WTC11 (cell line): ENCODE results near the gene GZMM. TPM values are rescaled to one million over a fixed set of nuclear protein-coding genes. Genes with fewer than 3 reads are reported as not detected.
"Not testable (repeated sequence)": the region's sequence is repeated elsewhere in the genome, so short reads cannot be mapped to it uniquely, and the experiment has no call there.

Experiments used
- ATAC-seq: fragments of 200-7000 bp; cut with Tn5 transposase; 2 replicates; pipeline ENCODE4 v1.10.0; 2021; ENCODE audit warnings: mild to moderate bottlenecking, moderate library complexity
- CTCF ChIA-PET: fragments of 300-600 bp; sonication (Branson Sonifier 250); formaldehyde crosslinking; loops from one replicate; lab custom pipeline; 2021; ENCODE audit warnings: antibody characterized with exemption; lab: Charles Lee
- POLR2A ChIA-PET: fragments of 350-600 bp; sonication (Branson Sonifier 250); formaldehyde crosslinking; loops from one replicate; lab custom pipeline; 2021; ENCODE audit warnings: antibody characterized with exemption; lab: Charles Lee
- DNase-seq: peaks from one replicate; pipeline ENCODE4 v3.0.0; 2021; ENCODE audit warnings: low spot score
- H3K27ac Mint-ChIP-seq: 2 replicates; pipeline ENCODE4 v1.8.0; 2021; ENCODE audit warnings: mixed read lengths
- H3K27me3 Mint-ChIP-seq: 2 replicates; pipeline ENCODE4 v1.8.0; 2021; ENCODE audit warnings: low read depth, mild to moderate bottlenecking, moderate library complexity, mixed read lengths
- H3K36me3 Mint-ChIP-seq: 2 replicates; pipeline ENCODE4 v1.8.0; 2021; ENCODE audit warnings: mixed read lengths
- H3K4me1 Mint-ChIP-seq: 2 replicates; pipeline ENCODE4 v1.8.0; 2022; ENCODE audit warnings: mixed read lengths
- H3K4me3 Mint-ChIP-seq: 2 replicates; pipeline ENCODE4 v1.8.0; 2021; ENCODE audit warnings: mild to moderate bottlenecking, moderate library complexity, mixed read lengths
- H3K9me3 Mint-ChIP-seq: 2 replicates; pipeline ENCODE4 v1.8.0; 2021; ENCODE audit warnings: mixed read lengths
- ATF2 ChIP-seq: sonication (generic); formaldehyde crosslinking; IDR thresholded peaks from 2 replicates; pipeline ENCODE4 v1.8.1; 2022; ENCODE audit warnings: low read depth, missing genetic modification reagents, borderline replicate concordance
- ERG ChIP-seq: fragments of 250-450 bp; sonication (Bioruptor Pico); IDR thresholded peaks from 2 replicates; pipeline ENCODE4 v1.8.0; 2021; ENCODE audit warnings: mild to moderate bottlenecking
- GTF2I ChIP-seq: fragments of 250-450 bp; sonication (Bioruptor Pico); conservative IDR thresholded peaks from 2 replicates; pipeline ENCODE4 v1.4.0; 2021; ENCODE audit warnings: mild to moderate bottlenecking
- HMGA2 ChIP-seq: fragments of 250-450 bp; sonication (Bioruptor Pico); IDR thresholded peaks from 2 replicates; pipeline ENCODE4 v1.4.0; 2021; ENCODE audit warnings: mild to moderate bottlenecking, moderate library complexity
- IRF2 ChIP-seq: sonication (generic); formaldehyde crosslinking; IDR thresholded peaks from 2 replicates; pipeline ENCODE4 v1.8.0; 2022; ENCODE audit warnings: low read depth, missing genetic modification reagents, borderline replicate concordance
- JAZF1 ChIP-seq: fragments of 250-450 bp; sonication (Bioruptor Pico); IDR thresholded peaks from 2 replicates; pipeline ENCODE4 v1.9.0; 2021; ENCODE audit warnings: moderate library complexity, mild to moderate bottlenecking, inconsistent platforms
- MYBL2 ChIP-seq: sonication (generic); formaldehyde crosslinking; IDR thresholded peaks from 2 replicates; pipeline ENCODE4 v1.8.1; 2023; ENCODE audit warnings: mild to moderate bottlenecking, moderate library complexity, missing genetic modification reagents
- NFE2L1 ChIP-seq: sonication (generic); formaldehyde crosslinking; IDR thresholded peaks from 2 replicates; pipeline ENCODE4 v1.8.1; 2023; ENCODE audit warnings: missing genetic modification reagents
- NR3C1 ChIP-seq: sonication (generic); formaldehyde crosslinking; conservative IDR thresholded peaks from 2 replicates; pipeline ENCODE4 v1.8.1; 2023; ENCODE audit warnings: low read depth, mild to moderate bottlenecking, missing genetic modification reagents
- PRDM15 ChIP-seq: sonication (generic); formaldehyde crosslinking; IDR thresholded peaks from 2 replicates; pipeline ENCODE4 v1.8.0; 2022; ENCODE audit warnings: missing genetic modification reagents
- PRRX2 ChIP-seq: fragments of 250-450 bp; sonication (Bioruptor Pico); IDR thresholded peaks from 2 replicates; pipeline ENCODE4 v1.8.0; 2021; ENCODE audit warnings: mild to moderate bottlenecking
- SOX15 ChIP-seq: fragments of 250-450 bp; sonication (Bioruptor Pico); IDR thresholded peaks from 2 replicates; pipeline ENCODE4 v1.9.0; 2021; ENCODE audit warnings: mild to moderate bottlenecking
- ZNF416 ChIP-seq: fragments of 250-450 bp; sonication (Bioruptor Pico); IDR thresholded peaks from 2 replicates; pipeline ENCODE4 v1.9.0; 2021; ENCODE audit warnings: mild to moderate bottlenecking, inconsistent platforms
- ZNF423 ChIP-seq: fragments of 250-450 bp; sonication (Bioruptor Pico); IDR thresholded peaks from 2 replicates; pipeline ENCODE4 v2.1.2; 2022; ENCODE audit warnings: mild to moderate bottlenecking, moderate library complexity
- ZNF671 ChIP-seq: fragments of 250-450 bp; sonication (Bioruptor Pico); IDR thresholded peaks from 2 replicates; pipeline ENCODE4 v1.8.0; 2021; ENCODE audit warnings: mild to moderate bottlenecking
- ZSCAN18 ChIP-seq: fragments of 250-450 bp; sonication (Bioruptor Pico); IDR thresholded peaks from 2 replicates; pipeline ENCODE4 v2.1.2; 2022; ENCODE audit warnings: mild to moderate bottlenecking, moderate library complexity
- total RNA-seq: library from RNA; stranded (reverse); gene quantifications from 3 replicates; pipeline ENCODE4 v1.2.3, GENCODE V29; 2021
- TF ChIP-seq, protein P1 (sequence below): fragments of 250-450 bp; sonication (Bioruptor Pico); conservative IDR thresholded peaks from 2 replicates; pipeline ENCODE4 v1.9.0; 2021; ENCODE audit warnings: mild to moderate bottlenecking
- TF ChIP-seq, protein P2 (sequence below): sonication (generic); formaldehyde crosslinking; IDR thresholded peaks from 2 replicates; pipeline ENCODE4 v1.8.0; 2022; ENCODE audit warnings: mild to moderate bottlenecking, missing genetic modification reagents
- TF ChIP-seq, protein P3 (sequence below): sonication (generic); formaldehyde crosslinking; IDR thresholded peaks from 2 replicates; pipeline ENCODE4 v1.8.1; 2022; ENCODE audit warnings: mild to moderate bottlenecking, moderate library complexity, missing genetic modification reagents
- TF ChIP-seq, protein P4 (sequence below): sonication (generic); formaldehyde crosslinking; IDR thresholded peaks from 2 replicates; pipeline ENCODE4 v1.8.1; 2023; ENCODE audit warnings: mild to moderate bottlenecking, missing genetic modification reagents, moderate library complexity

GZMM gene
- total RNA-seq, 1 experiment from 2014 or later, result 0.68 TPM

DNA sequence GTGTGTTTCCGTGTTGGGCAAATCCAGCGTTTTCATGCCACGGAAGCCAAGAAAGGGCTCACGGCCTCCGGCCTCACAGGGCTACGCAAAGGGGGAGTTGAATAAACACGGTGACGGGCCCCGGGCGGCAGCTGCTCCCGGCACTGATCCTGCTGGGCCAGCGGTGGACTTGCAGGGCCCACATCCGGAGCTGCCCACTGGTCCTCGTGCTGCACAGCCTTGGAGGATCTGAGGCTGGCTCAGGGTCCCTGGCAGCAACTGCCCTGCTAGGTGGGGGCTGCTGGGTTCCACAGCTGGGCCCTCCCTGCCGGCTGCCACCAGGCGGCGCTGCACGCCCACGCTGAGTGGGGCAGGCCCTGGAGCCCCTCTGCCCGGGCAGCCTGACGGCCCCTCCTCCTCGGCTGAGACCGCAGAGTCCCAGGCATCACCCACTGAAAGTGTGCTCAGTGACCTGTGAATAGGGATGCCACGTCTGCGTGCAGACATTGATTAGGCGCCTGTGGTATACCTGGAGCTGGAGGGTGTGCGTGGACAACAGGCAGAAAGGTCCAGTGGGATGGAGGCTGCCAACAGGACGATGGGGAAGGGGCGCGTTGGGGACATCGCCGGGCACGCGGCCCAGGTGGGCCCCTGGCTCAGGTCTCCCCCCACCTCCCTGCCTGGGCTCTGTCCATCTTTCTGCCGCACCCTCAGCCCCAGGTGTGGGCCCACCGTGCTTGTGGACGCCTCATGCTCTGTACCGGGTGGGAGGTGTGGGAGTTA is 40.6 kb downstream of the GZMM start (continued):
- TF ChIP-seq PRRX2 (CRISPR knock-in tag), result peak; percentile 65
- peak; percentile 77 for TF ChIP-seq ERG
- no peak for TF ChIP-seq IRF2 (CRISPR knock-in tag)
- no peak for TF ChIP-seq HMGA2
- TF ChIP-seq PRDM15, result no peak
- TF ChIP-seq NR3C1, result no peak
- no peak for TF ChIP-seq ATF2 (CRISPR knock-in tag)
- TF ChIP-seq ZNF416 (CRISPR knock-in tag), result peak; percentile 56; the same call in 1 of the 2 replicates
- TF ChIP-seq, protein P1, sequence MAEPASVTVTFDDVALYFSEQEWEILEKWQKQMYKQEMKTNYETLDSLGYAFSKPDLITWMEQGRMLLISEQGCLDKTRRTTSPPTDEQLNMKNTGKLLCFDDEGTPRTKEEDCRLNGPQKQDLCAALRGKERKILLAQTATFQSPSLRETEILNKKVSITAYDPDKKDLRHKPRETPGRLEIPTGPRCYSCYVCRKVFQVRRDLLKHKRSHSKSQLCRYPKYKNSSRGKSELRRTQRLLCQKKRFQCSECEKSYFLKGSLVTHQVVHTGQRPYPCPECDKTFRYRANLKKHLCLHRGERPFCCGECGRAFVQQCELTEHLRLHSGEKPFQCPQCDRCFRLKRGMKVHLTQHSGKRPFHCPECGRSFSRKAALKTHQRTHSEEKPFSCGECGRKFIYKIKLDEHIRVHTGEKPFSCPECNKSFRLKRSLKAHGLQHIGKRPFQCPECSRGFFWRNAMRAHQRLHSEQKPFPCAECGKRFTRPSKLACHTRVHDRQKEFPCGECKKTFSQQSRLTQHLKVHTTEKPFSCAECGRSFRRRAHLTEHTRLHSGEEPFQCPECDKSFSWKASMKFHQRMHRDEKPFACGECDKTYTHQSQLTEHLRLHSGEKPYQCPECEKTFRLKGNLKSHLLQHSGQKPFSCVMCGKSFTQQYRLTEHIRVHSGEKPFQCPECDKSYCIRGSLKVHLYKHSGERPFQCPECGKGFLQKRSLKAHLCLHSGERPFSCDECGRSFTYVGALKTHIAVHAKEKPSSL (CRISPR knock-in tag), result 0 out of 2 replicates have a peak, but pooled peaks have one; percentile 9

- ATAC-seq, DNase-seq, H3K9me3 Mint-ChIP-seq, POLR2A ChIA-PET, H3K4me1 Mint-ChIP-seq, H3K27ac Mint-ChIP-seq, H3K4me3 Mint-ChIP-seq, H3K36me3 Mint-ChIP-seq: not testable (repeated sequence)
- H3K27me3 Mint-ChIP-seq, result peaks cover 14% of the 10 kb centered on the region
- CTCF ChIA-PET, result interaction anchor here (1.0 to 5.3 kb wide), 8 partner anchors 10 to 276 kb away, joined by 3 to 32 read pairs (median 8); partner anchors contain the start of genes CDC34 and RNF126
Measured at GRCh38 chr19:585146-585545, 41.3 kb downstream of the GZMM start.

GRCh38 chr19:585551-586110 is 41.8 kb downstream of the GZMM start:
- DNase-seq (no peak), ATAC-seq (no peak)
- H3K36me3 Mint-ChIP-seq, result 0 out of 2 replicates have a peak, but pooled peaks cover 2% of the 10 kb centered on the region
- POLR2A ChIA-PET, result interaction anchor here (0.7 kb wide), 1 partner anchor 29 kb away, joined by 9 read pairs; no protein-coding TSS in a partner anchor
- H3K9me3 Mint-ChIP-seq, result no peaks in the 10 kb centered on the region
- CTCF ChIA-PET, result interaction anchor here (0.6 to 5.3 kb wide), 7 partner anchors 10 to 156 kb away, joined by 3 to 32 read pairs (median 4); no protein-coding TSS in a partner anchor
- H3K27me3 Mint-ChIP-seq, result peaks cover 17% of the 10 kb centered on the region
- peaks cover 4% of the 10 kb centered on the region; the same call in 1 of the 2 replicates for H3K4me1 Mint-ChIP-seq
- H3K4me3 Mint-ChIP-seq, result no peak overlapping the region
- H3K27ac Mint-ChIP-seq, result no peak overlapping the region
- TF ChIP-seq HMGA2 (no peak), SOX15 (CRISPR knock-in tag) (no peak), MYBL2 (CRISPR knock-in tag) (no peak), GTF2I (CRISPR knock-in tag) (no peak), ZNF423 (CRISPR knock-in tag) (no peak), ZSCAN18 (CRISPR knock-in tag) (no peak), JAZF1 (no peak), NFE2L1 (CRISPR knock-in tag) (no peak), ZNF671 (CRISPR knock-in tag) (no peak)
- TF ChIP-seq, protein P2, sequence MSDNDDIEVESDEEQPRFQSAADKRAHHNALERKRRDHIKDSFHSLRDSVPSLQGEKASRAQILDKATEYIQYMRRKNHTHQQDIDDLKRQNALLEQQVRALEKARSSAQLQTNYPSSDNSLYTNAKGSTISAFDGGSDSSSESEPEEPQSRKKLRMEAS (CRISPR knock-in tag), result no peak
- TF ChIP-seq, protein P3, sequence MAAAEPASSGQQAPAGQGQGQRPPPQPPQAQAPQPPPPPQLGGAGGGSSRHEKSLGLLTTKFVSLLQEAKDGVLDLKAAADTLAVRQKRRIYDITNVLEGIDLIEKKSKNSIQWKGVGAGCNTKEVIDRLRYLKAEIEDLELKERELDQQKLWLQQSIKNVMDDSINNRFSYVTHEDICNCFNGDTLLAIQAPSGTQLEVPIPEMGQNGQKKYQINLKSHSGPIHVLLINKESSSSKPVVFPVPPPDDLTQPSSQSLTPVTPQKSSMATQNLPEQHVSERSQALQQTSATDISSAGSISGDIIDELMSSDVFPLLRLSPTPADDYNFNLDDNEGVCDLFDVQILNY (CRISPR knock-in tag), result no peak
- TF ChIP-seq, protein P4, sequence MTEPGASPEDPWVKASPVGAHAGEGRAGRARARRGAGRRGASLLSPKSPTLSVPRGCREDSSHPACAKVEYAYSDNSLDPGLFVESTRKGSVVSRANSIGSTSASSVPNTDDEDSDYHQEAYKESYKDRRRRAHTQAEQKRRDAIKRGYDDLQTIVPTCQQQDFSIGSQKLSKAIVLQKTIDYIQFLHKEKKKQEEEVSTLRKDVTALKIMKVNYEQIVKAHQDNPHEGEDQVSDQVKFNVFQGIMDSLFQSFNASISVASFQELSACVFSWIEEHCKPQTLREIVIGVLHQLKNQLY (CRISPR knock-in tag), result no peak
